GM18517 (cell line): ENCODE data around the gene MIER1.
A peak's percentile ranks its signal among the peaks of the same experiment; 100 is the strongest.
"Not testable (repeated sequence)": the region's sequence is repeated elsewhere in the genome, so short reads cannot be mapped to it uniquely, and the experiment has no call there.

Source experiments
- ATAC-seq: cut with Tn5 transposase; IDR thresholded peaks from one replicate; pipeline ENCODE4 v1.9.1; 2021; ENCODE audit warnings: mild to moderate bottlenecking, moderate library complexity; ENCODE audit not compliant: unreplicated experiment

The MIER1 gene

GRCh38 chr1:66937529-66938234 is 12.9 kb downstream of the MIER1 start:
- no peak for ATAC-seq

- no peak for ATAC-seq
These were observed 13.8 kb downstream of the MIER1 start for GRCh38 chr1:66938613-66939012.

DNA sequence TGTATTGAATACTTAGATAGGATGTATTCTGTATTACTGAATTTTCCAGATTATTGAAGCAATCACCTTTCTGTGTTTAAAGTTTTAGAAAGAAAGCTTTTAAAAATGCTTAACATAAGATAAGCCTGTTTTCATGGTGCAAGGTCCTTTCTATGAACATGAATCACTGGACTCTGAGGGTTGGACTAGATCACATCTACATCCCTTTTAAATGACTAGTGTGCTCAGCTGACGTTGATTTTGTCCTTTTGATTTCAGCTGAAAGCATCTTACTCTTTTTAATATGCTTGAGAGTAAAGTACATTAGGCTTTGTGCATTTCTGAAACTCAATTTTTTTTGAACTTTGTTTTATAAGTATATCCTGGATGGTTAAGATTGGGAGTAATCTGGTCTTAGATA is 16.2 kb downstream of the MIER1 start:
- ATAC-seq: no peak

GRCh38 chr1:66943361-66943969 is 18.7 kb downstream of the MIER1 start:
- ATAC-seq: no peak

DNA sequence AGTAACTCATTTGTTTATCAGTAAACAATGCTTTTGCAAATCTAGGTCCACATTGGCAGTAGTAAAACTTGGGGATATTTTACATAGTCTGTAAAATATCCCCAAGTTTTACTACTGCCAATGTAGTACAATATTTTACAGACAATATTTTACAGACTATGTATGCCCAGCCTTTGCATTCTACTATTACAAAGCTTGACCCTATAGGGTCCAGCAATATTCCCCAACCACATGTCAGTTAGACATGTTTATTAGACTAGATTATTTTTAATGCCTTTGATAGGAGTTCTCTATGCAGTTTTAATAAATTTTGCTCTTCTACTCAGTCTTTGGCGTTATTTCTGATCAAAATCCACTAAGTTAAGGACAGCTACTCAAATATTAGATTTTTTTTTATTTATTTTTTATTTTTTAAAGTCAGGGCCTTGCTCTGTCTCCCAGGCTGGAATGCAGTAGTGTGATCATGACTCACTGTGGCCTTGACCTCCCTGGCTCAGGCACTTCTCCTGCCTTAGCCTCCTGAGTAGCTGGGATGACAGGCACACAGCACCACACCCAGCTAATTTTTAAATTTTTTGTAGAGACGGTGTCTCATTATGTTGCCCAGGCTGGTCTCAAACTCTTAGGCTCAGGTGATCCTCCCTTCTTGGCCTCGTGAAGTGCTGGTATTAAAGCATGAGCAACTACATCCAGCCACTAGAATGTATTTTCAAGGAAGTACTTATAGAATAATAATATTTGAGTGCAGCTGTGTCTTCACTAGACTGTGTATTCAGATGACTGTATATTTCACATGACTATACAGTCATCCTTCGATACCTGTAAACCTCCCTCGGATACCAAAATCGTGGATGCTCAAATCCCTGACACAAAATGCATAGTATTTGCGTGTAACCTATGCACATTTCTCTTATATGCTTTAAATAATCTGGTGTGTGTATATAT is 19.8 kb downstream of the MIER1 start:
- no peak for ATAC-seq

DNA sequence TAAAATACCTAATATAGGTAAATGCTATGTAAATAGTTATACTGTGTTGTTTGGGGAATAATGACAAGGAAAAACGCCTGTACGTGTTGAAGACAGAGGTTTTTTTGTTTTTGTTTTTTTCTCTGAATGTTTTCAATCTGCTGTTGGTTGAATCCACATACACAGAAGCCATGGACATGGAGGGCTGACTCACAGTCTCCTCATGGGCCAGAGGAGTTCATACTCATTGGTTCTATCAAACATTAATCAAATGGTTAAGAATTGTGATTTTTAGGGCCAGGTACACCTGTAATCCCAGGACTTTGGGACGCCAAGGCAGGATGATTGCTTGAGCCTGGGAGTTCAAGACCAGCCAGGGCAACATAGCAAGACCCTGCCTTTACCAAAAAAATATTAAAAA is 20.5 kb downstream of the MIER1 start:
- no peak for ATAC-seq

GRCh38 chr1:66947267-66947666 is 22.5 kb downstream of the MIER1 start:
- no peak for ATAC-seq

- no peak for ATAC-seq
These were observed 26.7 kb downstream of the MIER1 start for GRCh38 chr1:66951513-66951912.

GRCh38 chr1:66954208-66954607 is 29.4 kb downstream of the MIER1 start:
- peak; percentile 78 for ATAC-seq

GRCh38 chr1:66957938-66958337 is 33.1 kb downstream of the MIER1 start:
- ATAC-seq: no peak

GRCh38 chr1:66966188-66966873 is 41.5 kb downstream of the MIER1 start:
- not testable (repeated sequence) for ATAC-seq

DNA sequence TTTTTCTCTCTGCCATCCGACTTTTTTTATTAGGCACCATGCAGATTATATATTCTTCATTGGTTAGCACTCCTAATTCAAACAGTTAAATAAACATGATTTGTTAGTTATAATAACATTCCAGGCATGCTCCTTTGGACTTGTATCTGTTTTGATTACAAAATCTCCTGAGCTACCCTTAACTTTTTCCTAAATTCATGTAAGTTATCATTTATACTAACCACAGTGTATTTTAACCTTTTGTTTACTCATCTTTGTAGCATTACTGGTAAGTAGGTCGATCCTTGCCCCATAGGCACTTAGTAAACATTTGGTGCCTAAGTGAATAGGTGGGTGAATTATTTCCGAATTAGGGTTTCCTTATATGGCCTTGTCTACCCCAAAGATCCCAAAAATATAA is 43.8 kb downstream of the MIER1 start:
- ATAC-seq: no peak

- no peak for ATAC-seq
These were observed 53.4 kb downstream of the MIER1 start for GRCh38 chr1:66978201-66978600.

GRCh38 chr1:66979621-66980020 is 54.8 kb downstream of the MIER1 start:
- ATAC-seq: not testable (repeated sequence)

GRCh38 chr1:66980745-66981367 is 56.1 kb downstream of the MIER1 start:
- no peak for ATAC-seq

GRCh38 chr1:66981679-66982078 is 56.9 kb downstream of the MIER1 start:
- no peak for ATAC-seq

- peak; percentile 40 for ATAC-seq
These were observed 57.9 kb downstream of the MIER1 start for GRCh38 chr1:66982561-66983260.

DNA sequence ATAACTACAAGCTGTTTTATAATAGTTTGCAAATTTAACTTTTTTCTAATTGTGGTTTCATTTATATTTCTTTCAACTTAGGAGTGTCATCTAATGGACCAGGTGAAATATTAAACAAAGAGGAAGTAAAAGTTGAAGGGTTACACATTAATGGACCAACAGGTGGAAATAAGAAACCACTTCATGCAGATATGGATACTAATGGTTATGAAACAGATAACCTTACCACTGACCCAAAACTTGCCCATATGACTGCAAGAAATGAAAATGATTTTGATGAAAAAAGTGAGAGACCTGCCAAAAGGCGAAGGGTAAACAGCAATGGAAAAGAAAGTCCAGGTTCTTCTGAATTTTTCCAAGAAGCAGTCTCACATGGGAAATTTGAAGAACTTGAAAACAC is 59.7 kb downstream of the MIER1 start:
- peak; percentile 96 for ATAC-seq

GRCh38 chr1:66985835-66986234 is 61.0 kb downstream of the MIER1 start:
- no peak for ATAC-seq

- ATAC-seq: no peak
These were observed 68.3 kb downstream of the MIER1 start for GRCh38 chr1:66993076-66993475.
